GM21360 (cell line): ENCODE measurements around the gene AQP12A.

Experiments used
- ATAC-seq: cut with Tn5 transposase; IDR thresholded peaks from one replicate; pipeline ENCODE4 v1.9.1; 2021; ENCODE audit warnings: mild to moderate bottlenecking, moderate library complexity; ENCODE audit not compliant: unreplicated experiment

AQP12A gene

GRCh38 chr2:240703417-240704341, 12.0 kb downstream of the AQP12A start:
- no peak for ATAC-seq

- no peak for ATAC-seq
Measured at GRCh38 chr2:240704651-240705050, 13.0 kb downstream of the AQP12A start.

GRCh38 chr2:240705204-240705791, 13.6 kb downstream of the AQP12A start:
- ATAC-seq, result no peak

- no peak for ATAC-seq
Measured at GRCh38 chr2:240707043-240707756, 15.5 kb downstream of the AQP12A start.

GRCh38 chr2:240707821-240708220, 16.2 kb downstream of the AQP12A start:
- no peak for ATAC-seq

GRCh38 chr2:240708457-240708856, 16.8 kb downstream of the AQP12A start:
- ATAC-seq, result no peak

- ATAC-seq, result no peak
Measured at GRCh38 chr2:240711296-240711695, 19.6 kb downstream of the AQP12A start.

GRCh38 chr2:240711701-240712100, 20.0 kb downstream of the AQP12A start:
- no peak for ATAC-seq

GRCh38 chr2:240712121-240712520, 20.5 kb downstream of the AQP12A start:
- ATAC-seq, result no peak

GRCh38 chr2:240713071-240713927, 21.6 kb downstream of the AQP12A start:
- no peak for ATAC-seq

- no peak for ATAC-seq
Measured at GRCh38 chr2:240713928-240714746, 22.5 kb downstream of the AQP12A start.

- ATAC-seq, result no peak
Measured at GRCh38 chr2:240714747-240715725, 23.4 kb downstream of the AQP12A start.

GRCh38 chr2:240716130-240716798, 24.6 kb downstream of the AQP12A start:
- ATAC-seq, result no peak

GRCh38 chr2:240717181-240717641, 25.5 kb downstream of the AQP12A start:
- ATAC-seq, result no peak

GRCh38 chr2:240717681-240718581, 26.3 kb downstream of the AQP12A start:
- ATAC-seq, result no peak

GRCh38 chr2:240718896-240719490, 27.3 kb downstream of the AQP12A start:
- no peak for ATAC-seq
